ENCODE measurements around the gene PRKCB. TPM values are rescaled to one million over a fixed set of nuclear protein-coding genes. Genes with fewer than 3 reads are reported as not detected.

Gene PRKCB
- polyA plus RNA-seq, 3 donors = 57.4 to 87.4 (median 75.5) TPM

DNA sequence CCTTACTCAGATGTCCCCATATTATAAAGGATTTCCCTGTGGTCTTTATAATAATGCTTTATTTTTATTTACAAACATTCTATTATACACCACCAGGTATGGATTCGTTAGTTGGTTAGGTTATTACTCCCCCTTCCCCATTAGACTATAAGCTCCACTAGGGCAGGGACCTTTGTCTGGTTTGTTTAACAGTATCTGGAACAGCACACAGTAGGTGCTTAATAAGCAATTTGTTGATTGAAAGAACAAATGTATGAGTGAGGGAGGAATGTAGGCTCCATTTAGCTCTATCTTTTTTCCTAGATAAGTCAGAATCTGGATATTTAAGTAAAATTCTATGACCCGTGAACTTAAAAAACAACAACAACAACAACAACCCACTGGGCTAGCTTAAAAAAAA is 2.3 kb upstream of the PRKCB start:
- Mint-ChIP-seq H3K4me1 (peaks cover 30% of the 10 kb centered on the region), H3K4me3 (no peak overlapping the region), H3K36me3 (peaks cover 5 to 7% of the 10 kb centered on the region in 2 donors), H3K27ac (no peak overlapping the region), H3K9me3 (peaks cover 0 to 17% (median 11%) of the 10 kb centered on the region in 7 donors), H3K27me3 (ENCODE audit: low read depth in 3 of 3) (peaks cover 5 to 6% (median 6%) of the 10 kb centered on the region in 3 donors)
- Histone ChIP-seq H4K20me1 (ENCODE audit: insufficient read depth, low read length) (peaks cover 21% of the 10 kb centered on the region), H3K9me3 (replicated peaks in 1 of 2; ENCODE audit: control insufficient read depth in 1 of 2, insufficient read depth in 1 of 2, low read length in 2 of 2) (peaks cover 5 to 8% of the 10 kb centered on the region in 2 donors), H3K4me3 (replicated peaks in 1 of 3; ENCODE audit: low read depth in 2 of 3, low read length in 3 of 3) (no peak overlapping the region), H3K9ac (ENCODE audit: insufficient read depth, low read length, poor library complexity, severe bottlenecking) (no peak overlapping the region), H3K79me2 (ENCODE audit: insufficient read depth, low read length) (peaks cover 29% of the 10 kb centered on the region), H3K27me3 (ENCODE audit: control insufficient read depth in 2 of 2, insufficient read depth in 2 of 2, low read length in 2 of 2) (no peaks in the 10 kb centered on the region), H3K36me3 (replicated peaks in 1 of 2; ENCODE audit: control insufficient read depth in 1 of 2, insufficient read depth in 2 of 2, low read length in 2 of 2) (peaks cover 0 to 3% of the 10 kb centered on the region in 2 donors), H3K27ac (ENCODE audit: low read depth in 1 of 2, low read length in 2 of 2) (no peak overlapping the region), H3K4me1 (ENCODE audit: control insufficient read depth in 1 of 2, insufficient read depth in 2 of 2, low read length in 2 of 2) (peaks cover 19 to 29% of the 10 kb centered on the region in 2 donors), H3K4me2 (replicated peaks; ENCODE audit: extremely low read depth, low read length, poor library complexity, severe bottlenecking) (no peak overlapping the region), H2AFZ (ENCODE audit: insufficient read depth, low read depth, low read length, poor library complexity, severe bottlenecking) (no peak overlapping the region)
- TF ChIP-seq, protein P1, sequence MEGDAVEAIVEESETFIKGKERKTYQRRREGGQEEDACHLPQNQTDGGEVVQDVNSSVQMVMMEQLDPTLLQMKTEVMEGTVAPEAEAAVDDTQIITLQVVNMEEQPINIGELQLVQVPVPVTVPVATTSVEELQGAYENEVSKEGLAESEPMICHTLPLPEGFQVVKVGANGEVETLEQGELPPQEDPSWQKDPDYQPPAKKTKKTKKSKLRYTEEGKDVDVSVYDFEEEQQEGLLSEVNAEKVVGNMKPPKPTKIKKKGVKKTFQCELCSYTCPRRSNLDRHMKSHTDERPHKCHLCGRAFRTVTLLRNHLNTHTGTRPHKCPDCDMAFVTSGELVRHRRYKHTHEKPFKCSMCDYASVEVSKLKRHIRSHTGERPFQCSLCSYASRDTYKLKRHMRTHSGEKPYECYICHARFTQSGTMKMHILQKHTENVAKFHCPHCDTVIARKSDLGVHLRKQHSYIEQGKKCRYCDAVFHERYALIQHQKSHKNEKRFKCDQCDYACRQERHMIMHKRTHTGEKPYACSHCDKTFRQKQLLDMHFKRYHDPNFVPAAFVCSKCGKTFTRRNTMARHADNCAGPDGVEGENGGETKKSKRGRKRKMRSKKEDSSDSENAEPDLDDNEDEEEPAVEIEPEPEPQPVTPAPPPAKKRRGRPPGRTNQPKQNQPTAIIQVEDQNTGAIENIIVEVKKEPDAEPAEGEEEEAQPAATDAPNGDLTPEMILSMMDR (IDR thresholded peaks at IDR 0.05) = no peak
- WGBS (ENCODE audit: insufficient coverage) = no CpG with 5 or more reads among the region's 2 CpGs
- DNase-seq = no peak
- intact Hi-C loops (cut with micrococcal nuclease) = no loop called here

DNA sequence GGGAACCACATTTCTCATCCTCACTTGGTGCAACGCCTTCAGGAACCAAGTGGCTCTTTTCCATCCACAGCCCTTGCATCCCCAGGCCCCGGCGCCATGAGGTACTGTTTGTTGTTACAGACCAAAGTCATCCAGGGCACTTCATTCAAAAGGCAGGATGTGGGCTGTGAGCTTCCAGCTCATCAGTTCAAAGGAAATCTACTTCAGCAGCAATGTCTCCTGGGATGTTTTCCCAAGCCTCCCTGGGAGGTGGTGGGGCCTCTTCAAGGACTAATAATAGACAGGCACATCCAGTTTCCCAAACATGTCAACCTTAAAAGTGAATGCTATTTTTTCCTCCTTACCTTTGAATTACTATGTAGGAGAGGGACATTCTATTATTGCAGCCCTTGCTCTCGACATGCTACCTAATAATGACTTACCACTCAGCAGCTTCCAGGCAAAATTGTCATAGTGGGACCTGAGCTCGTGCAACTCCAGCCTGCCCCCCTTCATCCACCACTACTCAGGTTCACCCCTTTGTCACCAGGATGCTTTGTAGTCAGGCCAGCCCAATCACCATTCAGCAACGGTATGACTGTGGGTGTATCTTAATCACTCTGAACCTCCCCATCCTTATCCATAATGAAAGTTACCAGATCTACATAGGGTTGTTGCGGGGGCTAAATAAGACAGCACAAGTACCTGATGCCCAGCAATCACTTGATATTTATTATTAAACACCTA is 1.7 kb upstream of the PRKCB start:
- H3K36me3 ChIP-seq (replicated peaks in 1 of 2; ENCODE audit: control insufficient read depth in 1 of 2, insufficient read depth in 2 of 2, low read length in 2 of 2) = peaks cover 0 to 9% of the 10 kb centered on the region in 2 donors
- peaks cover 4 to 8% of the 10 kb centered on the region in 2 donors for H3K9me3 ChIP-seq (replicated peaks in 1 of 2; ENCODE audit: control insufficient read depth in 1 of 2, insufficient read depth in 1 of 2, low read length in 2 of 2)
- H2AFZ ChIP-seq (ENCODE audit: insufficient read depth, low read depth, low read length, poor library complexity, severe bottlenecking) = no peak overlapping the region
- no peak overlapping the region for H3K4me3 ChIP-seq (replicated peaks in 1 of 3; ENCODE audit: low read depth in 2 of 3, low read length in 3 of 3)
- no peaks in the 10 kb centered on the region for H3K27me3 ChIP-seq (ENCODE audit: control insufficient read depth in 2 of 2, insufficient read depth in 2 of 2, low read length in 2 of 2)
- peaks cover 11 to 13% of the 10 kb centered on the region in 2 donors for H3K36me3 Mint-ChIP-seq
- no peak overlapping the region for H3K27ac ChIP-seq (ENCODE audit: low read depth in 1 of 2, low read length in 2 of 2)
- DNase-seq = no peak
- no peak overlapping the region for H3K4me3 Mint-ChIP-seq
- 100% methylated on average over 4 of the region's 7 CpGs for WGBS (ENCODE audit: insufficient coverage)
- H3K4me1 Mint-ChIP-seq = peaks cover 36% of the 10 kb centered on the region
- intact Hi-C loops (cut with micrococcal nuclease) = no loop called here
- H3K79me2 ChIP-seq (ENCODE audit: insufficient read depth, low read length) = peaks cover 35% of the 10 kb centered on the region
- TF ChIP-seq, protein P1 (IDR thresholded peaks at IDR 0.05) = no peak
- H3K9me3 Mint-ChIP-seq = peaks cover 0 to 17% (median 11%) of the 10 kb centered on the region in 7 donors
- peaks cover 5 to 6% (median 6%) of the 10 kb centered on the region in 3 donors for H3K27me3 Mint-ChIP-seq (ENCODE audit: low read depth in 3 of 3)
- peaks cover 27% of the 10 kb centered on the region for H4K20me1 ChIP-seq (ENCODE audit: insufficient read depth, low read length)
- no peak overlapping the region for H3K9ac ChIP-seq (ENCODE audit: insufficient read depth, low read length, poor library complexity, severe bottlenecking)
- H3K4me2 ChIP-seq (replicated peaks; ENCODE audit: extremely low read depth, low read length, poor library complexity, severe bottlenecking) = no peak overlapping the region
- H3K27ac Mint-ChIP-seq = no peak overlapping the region
- H3K4me1 ChIP-seq (ENCODE audit: control insufficient read depth in 1 of 2, insufficient read depth in 2 of 2, low read length in 2 of 2) = peaks cover 25 to 35% of the 10 kb centered on the region in 2 donors

All from CD14-positive monocyte (primary cell).